A549 (cell line): Measurements from ENCODE around the gene ZNF428.

Source experiments
- CTCF ChIP-seq: fragments of >200 bp; sonication (Bioruptor Twin); formaldehyde crosslinking; IDR thresholded peaks from 3 replicates; pipeline ENCODE4 v1.5.1; 2016
- JUNB ChIP-seq: fragments of >200 bp; sonication (Bioruptor Twin); formaldehyde crosslinking; IDR thresholded peaks from 2 replicates; pipeline ENCODE4 v1.6.1; 2016
- PBX3 ChIP-seq: IDR thresholded peaks from 2 replicates; pipeline ENCODE4 v1.6.1; 2012
- SMC3 ChIP-seq: fragments of >200 bp; sonication (Bioruptor Twin); formaldehyde crosslinking; IDR thresholded peaks from 3 replicates; pipeline ENCODE4 v1.6.1; 2018; ENCODE audit warnings: inconsistent platforms

- no peak for TF ChIP-seq PBX3
- TF ChIP-seq JUNB, result no peak
- no peak for TF ChIP-seq CTCF
- TF ChIP-seq SMC3, result no peak
Measured at GRCh38 chr19:43562698-43563241, 56.7 kb downstream of the ZNF428 start.
